ENCODE data around the gene NCAM1. TPM values are rescaled to one million over a fixed set of nuclear protein-coding genes. Genes with fewer than 3 reads are reported as not detected.

The NCAM1 gene
- total RNA-seq, 1 experiment from 2014 or later: 0.22 TPM

DNA sequence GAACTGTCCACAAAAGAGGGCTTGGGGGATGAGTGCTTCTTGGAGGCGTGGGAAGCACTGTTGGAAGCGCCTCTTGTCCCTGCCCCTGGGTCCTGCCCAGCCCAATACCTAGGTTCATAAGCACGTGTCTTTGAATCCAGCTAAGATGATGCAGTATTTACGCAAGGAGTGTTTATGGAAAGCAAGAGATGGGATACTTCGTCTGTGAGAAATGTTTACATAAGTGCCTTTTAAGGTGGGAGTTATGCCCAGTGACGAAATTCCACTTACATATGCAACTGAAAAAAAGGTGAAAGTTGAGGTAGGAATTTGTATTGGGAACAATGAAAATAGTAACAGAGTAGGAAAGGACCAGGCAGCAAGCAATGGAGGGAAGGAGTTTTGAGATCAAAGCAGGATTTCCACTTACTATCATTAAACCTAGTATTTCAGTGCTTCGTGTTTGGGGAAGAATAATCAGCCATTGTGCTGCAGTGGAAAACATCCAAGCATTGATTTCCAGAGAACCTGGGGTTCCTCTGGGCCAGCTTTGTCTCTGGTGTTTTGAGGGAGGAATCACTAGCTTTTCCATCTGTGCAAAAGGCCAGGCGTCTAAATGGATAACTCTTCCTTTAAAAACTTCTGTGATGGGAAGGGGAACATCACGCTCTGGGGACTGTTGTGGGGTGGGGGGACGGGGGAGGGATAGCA, 237.9 kb downstream of the NCAM1 start:
- intact Hi-C loops (cut with micrococcal nuclease): no loop called here

More for the DNA sequence above, 237.9 kb downstream of the NCAM1 start:
- no peaks in the 10 kb centered on the region for H3K9me2 ChIP-seq (ENCODE audit: insufficient read depth)
- no peaks in the 10 kb centered on the region for H3K79me2 ChIP-seq (ENCODE audit: insufficient read depth, low read length)
- no peaks in the 10 kb centered on the region for H3K9me3 ChIP-seq (ENCODE audit: control insufficient read depth in 1 of 2, insufficient read depth in 1 of 2, low read depth in 1 of 2, low read length in 2 of 2)
- ATAC-seq: no peak
- no peak overlapping the region for H2AFZ ChIP-seq (ENCODE audit: low read depth, low read length, poor library complexity, severe bottlenecking)
- TF ChIP-seq CEBPB (IDR thresholded peaks at IDR 0.05; ENCODE audit: low read depth) (no peak), POLR2AphosphoS5 (IDR thresholded peaks at IDR 0.05; ENCODE audit: low read depth, low read length) (no peak), JUND (IDR thresholded peaks at IDR 0.05) (no peak), ATF3 (IDR thresholded peaks at IDR 0.05) (no peak), POLR2A (IDR thresholded peaks at IDR 0.05; ENCODE audit: borderline replicate concordance, extremely low read depth, insufficient read depth, insufficient read length) (no peak), ELF1 (IDR thresholded peaks at IDR 0.05; ENCODE audit: borderline replicate concordance, low read depth) (no peak), RAD21 (IDR thresholded peaks at IDR 0.05; ENCODE audit: low read depth) (no peak), EZH2phosphoT487 (IDR thresholded peaks at IDR 0.05; ENCODE audit: borderline replicate concordance) (no peak), CBX3 (IDR thresholded peaks at IDR 0.05; ENCODE audit: low read depth) (no peak), CTCF (IDR thresholded peaks at IDR 0.05 in 2 of 3, conservative IDR thresholded peaks at IDR 0.05 in 1 of 3; ENCODE audit: borderline replicate concordance in 1 of 3, insufficient read depth in 1 of 3, low read depth in 2 of 3, low read length in 2 of 3) (no peak), SIN3A (IDR thresholded peaks at IDR 0.05; ENCODE audit: low read depth) (no peak), SP1 (IDR thresholded peaks at IDR 0.05; ENCODE audit: low read depth) (no peak), ZFX (IDR thresholded peaks at IDR 0.05) (no peak), EZH2 (IDR thresholded peaks at IDR 0.05) (no peak), TCF7L2 (IDR thresholded peaks at IDR 0.05; ENCODE audit: borderline replicate concordance, extremely low read depth, insufficient read depth, insufficient read length) (no peak), REST (IDR thresholded peaks at IDR 0.05; ENCODE audit: low read depth) (no peak)
- TF ChIP-seq, protein P1, sequence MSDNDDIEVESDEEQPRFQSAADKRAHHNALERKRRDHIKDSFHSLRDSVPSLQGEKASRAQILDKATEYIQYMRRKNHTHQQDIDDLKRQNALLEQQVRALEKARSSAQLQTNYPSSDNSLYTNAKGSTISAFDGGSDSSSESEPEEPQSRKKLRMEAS (IDR thresholded peaks at IDR 0.05): no peak
- TF ChIP-seq, protein P2, sequence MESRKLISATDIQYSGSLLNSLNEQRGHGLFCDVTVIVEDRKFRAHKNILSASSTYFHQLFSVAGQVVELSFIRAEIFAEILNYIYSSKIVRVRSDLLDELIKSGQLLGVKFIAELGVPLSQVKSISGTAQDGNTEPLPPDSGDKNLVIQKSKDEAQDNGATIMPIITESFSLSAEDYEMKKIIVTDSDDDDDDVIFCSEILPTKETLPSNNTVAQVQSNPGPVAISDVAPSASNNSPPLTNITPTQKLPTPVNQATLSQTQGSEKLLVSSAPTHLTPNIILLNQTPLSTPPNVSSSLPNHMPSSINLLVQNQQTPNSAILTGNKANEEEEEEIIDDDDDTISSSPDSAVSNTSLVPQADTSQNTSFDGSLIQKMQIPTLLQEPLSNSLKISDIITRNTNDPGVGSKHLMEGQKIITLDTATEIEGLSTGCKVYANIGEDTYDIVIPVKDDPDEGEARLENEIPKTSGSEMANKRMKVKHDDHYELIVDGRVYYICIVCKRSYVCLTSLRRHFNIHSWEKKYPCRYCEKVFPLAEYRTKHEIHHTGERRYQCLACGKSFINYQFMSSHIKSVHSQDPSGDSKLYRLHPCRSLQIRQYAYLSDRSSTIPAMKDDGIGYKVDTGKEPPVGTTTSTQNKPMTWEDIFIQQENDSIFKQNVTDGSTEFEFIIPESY (IDR thresholded peaks at IDR 0.05; ENCODE audit: extremely low read depth, insufficient replicate concordance, low read length): no peak
- BruUV-seq (replicated peaks): no TSS peak
- H3K4me1 ChIP-seq (ENCODE audit: control insufficient read depth in 1 of 2, insufficient read depth in 2 of 2, low read length in 2 of 2): no peaks in the 10 kb centered on the region
- no peak overlapping the region for H3K9ac ChIP-seq (ENCODE audit: low read length)
- no peaks in the 10 kb centered on the region for H4K20me1 ChIP-seq (ENCODE audit: insufficient read depth)
- H3K27me3 ChIP-seq (ENCODE audit: insufficient read depth, low read length): peaks cover 45% of the 10 kb centered on the region
- no peak overlapping the region for H3K4me3 ChIP-seq (replicated peaks in 1 of 2; ENCODE audit: low read depth in 1 of 2, low read length in 2 of 2)
- no peak overlapping the region for H3K4me2 ChIP-seq (ENCODE audit: low read length)
- ChIA-PET POLR2A (no interaction called here), CTCF (no interaction called here), RAD21 (ENCODE audit: low non-redundant PET in 1 of 2, low total read pairs in 2 of 2, uncharacterized antibody in 2 of 2, unreplicated experiment in 2 of 2) (no interaction called here)
- no peaks in the 10 kb centered on the region for H3K36me3 ChIP-seq (ENCODE audit: control insufficient read depth in 1 of 2, insufficient read depth in 2 of 2, low read length in 2 of 2)
- H3K27ac ChIP-seq (ENCODE audit: low read depth, low read length): no peak overlapping the region
- DNase-seq (ENCODE audit: low read depth, low spot score): no peak
